ENCODE data around the gene CTSD.

DNA sequence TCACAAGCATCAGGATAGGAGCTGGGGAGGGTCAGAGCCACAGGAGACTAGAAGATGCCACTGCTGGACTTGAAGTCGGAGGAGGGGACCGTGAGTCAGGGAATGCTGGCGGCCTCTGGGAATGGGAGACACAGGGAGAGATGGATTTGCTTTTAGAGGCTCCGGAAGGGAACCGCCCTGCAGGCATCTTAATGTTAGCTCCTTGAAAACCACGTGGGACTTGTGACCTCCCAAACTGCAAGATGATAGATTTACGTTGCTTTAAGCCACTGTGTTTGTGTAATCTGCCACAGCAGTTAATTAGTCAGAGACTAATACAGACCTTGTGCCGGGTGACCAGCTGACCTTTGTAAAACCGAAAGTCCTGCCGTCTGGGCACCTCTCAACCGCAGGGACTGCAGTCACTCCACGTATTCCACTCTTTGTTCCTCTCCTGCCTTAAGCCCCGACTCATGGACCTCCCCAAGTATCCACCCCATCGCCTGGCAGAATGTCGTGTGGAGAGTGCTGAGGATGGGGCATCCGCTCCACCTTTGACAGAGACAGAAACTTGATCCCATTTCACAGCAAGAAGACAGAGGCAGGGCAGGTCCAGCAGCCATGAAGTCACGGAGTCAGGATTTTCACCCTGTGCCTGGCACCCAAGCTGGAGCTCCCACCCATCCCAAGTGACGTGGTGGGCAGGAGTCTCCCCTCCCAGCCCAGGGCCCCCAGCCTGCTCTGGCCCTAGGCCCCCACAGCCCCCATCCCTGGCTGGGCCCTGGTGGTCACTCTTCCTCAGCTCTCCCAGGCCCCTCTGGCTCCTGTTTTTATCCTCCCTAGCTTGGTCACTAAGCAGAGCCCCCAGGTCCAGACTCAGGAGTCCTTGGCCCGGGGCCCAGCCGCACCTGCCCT is 19.4 kb upstream of the CTSD start:
- TF ChIP-seq, protein P1, sequence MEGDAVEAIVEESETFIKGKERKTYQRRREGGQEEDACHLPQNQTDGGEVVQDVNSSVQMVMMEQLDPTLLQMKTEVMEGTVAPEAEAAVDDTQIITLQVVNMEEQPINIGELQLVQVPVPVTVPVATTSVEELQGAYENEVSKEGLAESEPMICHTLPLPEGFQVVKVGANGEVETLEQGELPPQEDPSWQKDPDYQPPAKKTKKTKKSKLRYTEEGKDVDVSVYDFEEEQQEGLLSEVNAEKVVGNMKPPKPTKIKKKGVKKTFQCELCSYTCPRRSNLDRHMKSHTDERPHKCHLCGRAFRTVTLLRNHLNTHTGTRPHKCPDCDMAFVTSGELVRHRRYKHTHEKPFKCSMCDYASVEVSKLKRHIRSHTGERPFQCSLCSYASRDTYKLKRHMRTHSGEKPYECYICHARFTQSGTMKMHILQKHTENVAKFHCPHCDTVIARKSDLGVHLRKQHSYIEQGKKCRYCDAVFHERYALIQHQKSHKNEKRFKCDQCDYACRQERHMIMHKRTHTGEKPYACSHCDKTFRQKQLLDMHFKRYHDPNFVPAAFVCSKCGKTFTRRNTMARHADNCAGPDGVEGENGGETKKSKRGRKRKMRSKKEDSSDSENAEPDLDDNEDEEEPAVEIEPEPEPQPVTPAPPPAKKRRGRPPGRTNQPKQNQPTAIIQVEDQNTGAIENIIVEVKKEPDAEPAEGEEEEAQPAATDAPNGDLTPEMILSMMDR (IDR thresholded peaks at IDR 0.05 in 2 of 3, conservative IDR thresholded peaks at IDR 0.05 in 1 of 3; ENCODE audit: borderline replicate concordance in 1 of 3, insufficient read depth in 1 of 3, low read depth in 2 of 3, low read length in 2 of 3), result no peak
- no peak for TF ChIP-seq EZH2phosphoT487 (IDR thresholded peaks at IDR 0.05; ENCODE audit: borderline replicate concordance)
- no peak for TF ChIP-seq YY1 (IDR thresholded peaks at IDR 0.05; ENCODE audit: extremely low read depth, insufficient replicate concordance, low read depth, low read length)

Measured in HCT116 (cell line).